Colonic mucosa (tissue), 4 donors: Measurements from ENCODE around the gene PPM1D. TPM values are rescaled to one million over a fixed set of nuclear protein-coding genes. Genes with fewer than 3 reads are reported as not detected.

Source experiments
- DNase-seq: peaks from one replicate; pipeline ENCODE4 v3.0.0-alpha.2; 2020
- H3K27ac ChIP-seq: fragments of 200-600 bp; one replicate; pipeline ENCODE4 v1.8.0; 2021
- H3K27me3 ChIP-seq: fragments of 200-600 bp; one replicate; pipeline ENCODE4 v1.8.0; 2021
- H3K36me3 ChIP-seq: fragments of 200-600 bp; one replicate; pipeline ENCODE4 v1.8.0; 2021
- H3K4me1 ChIP-seq: fragments of 200-600 bp; one replicate; pipeline ENCODE4 v1.8.0; 2021; ENCODE audit warnings: mild to moderate bottlenecking
- H3K4me3 ChIP-seq: fragments of 200-600 bp; one replicate; pipeline ENCODE4 v1.8.0; 2021
- H3K9ac ChIP-seq, 2 donors: one replicate each; pipeline ENCODE4 v1.7.0; 2013; ENCODE audit warnings: control low read depth in 2 of 2, low read depth in 2 of 2, low read length in 2 of 2
- H3K9me3 ChIP-seq: fragments of 200-600 bp; one replicate; pipeline ENCODE4 v1.8.0; 2021
- intact Hi-C: fragments of 100-400 bp; cut with DNase I; formaldehyde crosslinking; loops from one replicate; pipeline ENCODE4 v1.14.1; 2022
- total RNA-seq, 2 donors: library from RNA; stranded (reverse); fragmentation: NEBNext Ultra II Directional in 1 of 2; extraction: Animal tissue kit (Norgen Biotek cat#: 25700) in 1 of 2; gene quantifications; one replicate each; pipeline ENCODE4 v1.2.1, GENCODE V29; 2021
- TF ChIP-seq, protein P1 (sequence below): fragments of 200-600 bp; IDR thresholded peaks from one replicate; pipeline ENCODE4 v1.8.0; 2022; ENCODE audit warnings: antibody characterized with exemption, mild to moderate bottlenecking
- donor health status: healthy.
- donor health status: DM: no; HTN: no; CAD: no.
- donor health status: DM: no; HTN: no; CAD: no.

PPM1D gene
- total RNA-seq, 2 donors from 2014 or later = 21.2 to 22.8 TPM

DNA sequence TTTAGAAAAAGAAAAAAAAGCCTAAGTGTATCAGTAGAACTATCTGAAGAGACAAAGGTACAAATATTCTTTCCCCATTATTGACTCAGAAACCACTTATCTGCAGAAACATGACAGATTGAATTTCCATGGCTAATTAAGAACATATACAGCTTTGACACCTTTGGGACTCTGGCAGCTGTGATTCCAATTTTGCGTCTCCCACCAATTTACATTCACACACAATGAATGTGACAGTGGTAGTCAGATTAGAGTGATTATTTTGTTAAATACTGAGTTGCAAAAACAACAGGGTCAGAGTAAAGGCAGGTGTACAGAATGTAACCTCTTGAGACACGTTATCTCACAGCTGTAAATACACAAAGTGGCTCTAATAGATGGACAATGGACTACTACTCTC is 5.3 kb upstream of the PPM1D start:
- H3K9me3 ChIP-seq = no peaks in the 10 kb centered on the region
- no peaks in the 10 kb centered on the region for H3K4me1 ChIP-seq
- H3K9ac ChIP-seq = no peak overlapping the region
- H3K36me3 ChIP-seq = no peaks in the 10 kb centered on the region
- TF ChIP-seq, protein P1, sequence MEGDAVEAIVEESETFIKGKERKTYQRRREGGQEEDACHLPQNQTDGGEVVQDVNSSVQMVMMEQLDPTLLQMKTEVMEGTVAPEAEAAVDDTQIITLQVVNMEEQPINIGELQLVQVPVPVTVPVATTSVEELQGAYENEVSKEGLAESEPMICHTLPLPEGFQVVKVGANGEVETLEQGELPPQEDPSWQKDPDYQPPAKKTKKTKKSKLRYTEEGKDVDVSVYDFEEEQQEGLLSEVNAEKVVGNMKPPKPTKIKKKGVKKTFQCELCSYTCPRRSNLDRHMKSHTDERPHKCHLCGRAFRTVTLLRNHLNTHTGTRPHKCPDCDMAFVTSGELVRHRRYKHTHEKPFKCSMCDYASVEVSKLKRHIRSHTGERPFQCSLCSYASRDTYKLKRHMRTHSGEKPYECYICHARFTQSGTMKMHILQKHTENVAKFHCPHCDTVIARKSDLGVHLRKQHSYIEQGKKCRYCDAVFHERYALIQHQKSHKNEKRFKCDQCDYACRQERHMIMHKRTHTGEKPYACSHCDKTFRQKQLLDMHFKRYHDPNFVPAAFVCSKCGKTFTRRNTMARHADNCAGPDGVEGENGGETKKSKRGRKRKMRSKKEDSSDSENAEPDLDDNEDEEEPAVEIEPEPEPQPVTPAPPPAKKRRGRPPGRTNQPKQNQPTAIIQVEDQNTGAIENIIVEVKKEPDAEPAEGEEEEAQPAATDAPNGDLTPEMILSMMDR = no peak
- DNase-seq = no peak
- intact Hi-C loops = no loop called here
- no peaks in the 10 kb centered on the region for H3K27me3 ChIP-seq
- no peak overlapping the region for H3K27ac ChIP-seq
- no peak overlapping the region for H3K4me3 ChIP-seq

DNA sequence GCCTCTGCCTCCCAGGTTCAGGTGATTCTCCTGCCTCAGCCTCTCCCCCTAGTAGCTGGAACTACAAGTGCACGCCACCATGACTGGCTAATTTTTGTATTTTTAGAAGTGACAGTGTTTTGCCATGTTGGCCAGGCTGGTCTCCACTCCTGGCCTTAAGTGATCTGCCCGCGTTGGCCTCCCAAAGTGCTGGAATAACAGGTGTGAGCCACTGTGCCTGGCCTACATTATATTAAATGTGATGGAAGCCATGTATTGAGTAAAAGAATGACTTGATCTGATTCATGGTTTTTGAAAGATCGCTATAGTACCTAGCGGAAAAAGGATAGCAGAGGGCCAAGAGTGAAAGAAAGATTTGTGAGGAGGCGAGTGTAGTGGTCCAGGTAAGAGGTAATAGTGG is 2.7 kb upstream of the PPM1D start:
- no peak for DNase-seq
- no peak overlapping the region for H3K4me3 ChIP-seq
- H3K27ac ChIP-seq = no peak overlapping the region
- H3K9me3 ChIP-seq = no peaks in the 10 kb centered on the region
- H3K27me3 ChIP-seq = no peaks in the 10 kb centered on the region
- TF ChIP-seq, protein P1 = no peak
- no peak overlapping the region for H3K9ac ChIP-seq
- no peaks in the 10 kb centered on the region for H3K36me3 ChIP-seq
- intact Hi-C loops = no loop called here
- H3K4me1 ChIP-seq = no peaks in the 10 kb centered on the region

- Histone ChIP-seq H3K4me1 (no peaks in the 10 kb centered on the region), H3K9ac (no peak overlapping the region), H3K9me3 (no peaks in the 10 kb centered on the region), H3K36me3 (no peaks in the 10 kb centered on the region), H3K27ac (peak overlapping the region; percentile 97), H3K4me3 (no peak overlapping the region), H3K27me3 (no peaks in the 10 kb centered on the region)
- peak; percentile 1 for DNase-seq
- TF ChIP-seq, protein P1 = no peak
- intact Hi-C loops = no loop called here
Measured at GRCh38 chr17:60598001-60598736, 1.8 kb upstream of the PPM1D start.

DNA sequence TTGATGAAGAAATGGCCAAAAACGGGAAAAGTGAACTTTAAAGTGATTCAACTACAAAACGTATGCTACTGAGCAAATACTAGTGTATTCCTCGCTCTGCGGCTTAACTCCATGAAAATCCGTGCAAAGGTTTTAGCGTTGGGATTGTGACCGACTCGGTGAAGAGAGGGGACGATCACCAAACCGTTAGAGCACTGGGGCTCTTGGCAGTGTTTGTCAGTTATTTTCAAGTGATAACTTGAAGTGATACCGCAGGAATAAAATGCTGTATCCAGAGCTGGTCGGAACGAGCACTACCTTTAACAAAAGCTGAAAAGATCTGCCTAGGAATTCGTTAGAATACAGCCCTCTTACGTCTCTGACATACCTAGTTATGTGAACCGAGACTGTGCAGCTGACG is 773 bp upstream of the PPM1D start:
- H3K27ac ChIP-seq = peak overlapping the region; percentile 97
- intact Hi-C loops = no loop called here
- H3K4me3 ChIP-seq = peak overlapping the region; percentile 94
- no peak for DNase-seq
- TF ChIP-seq, protein P1 = no peak
- no peaks in the 10 kb centered on the region for H3K27me3 ChIP-seq
- no peaks in the 10 kb centered on the region for H3K4me1 ChIP-seq
- no peaks in the 10 kb centered on the region for H3K36me3 ChIP-seq
- H3K9ac ChIP-seq = peak overlapping the region; percentile 78 to 95
- no peaks in the 10 kb centered on the region for H3K9me3 ChIP-seq

GRCh38 chr17:60600490-60601446 is 775 bp downstream of the PPM1D start:
- Histone ChIP-seq H3K9ac (peak overlapping the region; percentile 83 to 95), H3K36me3 (no peaks in the 10 kb centered on the region), H3K27me3 (no peaks in the 10 kb centered on the region), H3K27ac (peak overlapping the region; percentile 97), H3K4me3 (peak overlapping the region; percentile 94), H3K4me1 (no peaks in the 10 kb centered on the region), H3K9me3 (no peaks in the 10 kb centered on the region)
- DNase-seq = peak; percentile 93
- intact Hi-C loops = no loop called here
- TF ChIP-seq, protein P1 = peak; percentile 68
